ENCODE results near the gene STIP1.

GRCh38 chr11:64176751-64177150 lies 9.2 kb upstream of the STIP1 start:
- TF ChIP-seq TAF1 (IDR thresholded peaks at IDR 0.05; ENCODE audit: low read depth, low read length) = no peak
- TF ChIP-seq POLR2A (IDR thresholded peaks at IDR 0.05; ENCODE audit: low read depth, low read length) = no peak
- no peak for TF ChIP-seq POLR2AphosphoS5 (IDR thresholded peaks at IDR 0.05; ENCODE audit: low read depth, low read length)

Measured in GM12891 (cell line).